HG03066 (cell line): ENCODE results near the gene ELOVL7.
"Not testable (repeated sequence)": the region's sequence is repeated elsewhere in the genome, so short reads cannot be mapped to it uniquely, and the experiment has no call there.

Source experiments
- ATAC-seq: cut with Tn5 transposase; IDR thresholded peaks from one replicate; pipeline ENCODE4 v1.9.1; 2021; ENCODE audit warnings: low read depth; ENCODE audit not compliant: unreplicated experiment

The ELOVL7 gene

GRCh38 chr5:60833520-60833919 is 10.5 kb downstream of the ELOVL7 start:
- no peak for ATAC-seq

GRCh38 chr5:60830581-60831127 is 13.4 kb downstream of the ELOVL7 start:
- peak; percentile 49 for ATAC-seq

GRCh38 chr5:60829490-60830266 is 14.4 kb downstream of the ELOVL7 start:
- ATAC-seq: no peak

DNA sequence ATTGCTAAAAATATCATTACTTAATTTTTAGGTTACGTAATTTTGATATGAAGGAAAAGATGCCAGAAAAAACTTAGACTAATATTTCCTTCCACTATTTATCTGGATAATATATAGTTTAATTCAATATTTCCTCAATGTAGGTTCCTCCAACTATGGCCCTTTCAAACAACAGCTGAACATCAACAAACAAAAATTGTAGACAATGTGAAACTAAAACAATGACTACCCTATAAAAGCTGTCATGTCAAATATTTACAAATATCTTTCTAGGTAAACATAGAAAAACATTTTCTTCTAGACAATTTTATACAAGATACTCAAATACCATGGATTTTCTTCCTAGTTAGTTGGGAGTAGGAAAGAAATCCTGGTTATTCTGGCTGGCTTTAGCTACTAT is 16.9 kb downstream of the ELOVL7 start:
- no peak for ATAC-seq

- ATAC-seq: peak; percentile 56
Observed at GRCh38 chr5:60826653-60827052, 17.4 kb downstream of the ELOVL7 start.

DNA sequence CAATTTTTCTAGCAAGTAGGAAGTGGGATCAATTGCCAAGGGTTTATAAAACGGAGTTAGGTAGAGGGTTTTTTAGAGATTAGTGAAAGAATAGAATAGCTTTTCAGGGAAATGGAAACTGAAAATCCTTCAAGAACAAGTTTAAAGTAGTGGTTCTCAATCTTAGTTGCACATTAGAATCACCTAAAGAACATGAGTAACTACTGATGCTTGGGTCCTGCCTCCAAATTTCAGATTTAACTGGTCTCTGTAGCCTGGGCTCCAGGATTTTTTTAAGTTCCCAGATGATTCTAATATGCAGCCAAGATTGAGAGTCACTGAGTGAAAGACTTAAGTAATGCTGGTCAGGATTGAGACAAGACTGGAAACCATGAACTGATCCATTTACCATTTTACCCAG is 20.5 kb downstream of the ELOVL7 start:
- no peak for ATAC-seq

DNA sequence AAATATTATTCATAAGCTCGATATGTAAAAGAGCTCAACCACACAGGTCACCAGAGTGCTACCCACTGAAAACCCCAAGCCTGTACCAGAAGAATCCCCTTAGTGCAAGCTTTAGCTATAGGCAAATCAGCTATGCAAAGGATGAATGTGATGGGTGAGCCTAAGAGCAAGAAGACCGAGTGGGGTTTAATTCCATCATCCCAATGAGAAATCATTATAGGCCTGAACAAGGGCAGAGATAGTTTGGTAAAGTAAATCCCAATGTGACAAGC is 21.8 kb downstream of the ELOVL7 start:
- no peak for ATAC-seq

GRCh38 chr5:60821488-60822284 is 22.4 kb downstream of the ELOVL7 start:
- no peak for ATAC-seq

GRCh38 chr5:60820593-60821487 is 23.2 kb downstream of the ELOVL7 start:
- no peak for ATAC-seq

- not testable (repeated sequence) for ATAC-seq
Observed at GRCh38 chr5:60816138-60816537, 27.9 kb downstream of the ELOVL7 start.

- ATAC-seq: no peak
Observed at GRCh38 chr5:60814498-60814897, 29.6 kb downstream of the ELOVL7 start.

DNA sequence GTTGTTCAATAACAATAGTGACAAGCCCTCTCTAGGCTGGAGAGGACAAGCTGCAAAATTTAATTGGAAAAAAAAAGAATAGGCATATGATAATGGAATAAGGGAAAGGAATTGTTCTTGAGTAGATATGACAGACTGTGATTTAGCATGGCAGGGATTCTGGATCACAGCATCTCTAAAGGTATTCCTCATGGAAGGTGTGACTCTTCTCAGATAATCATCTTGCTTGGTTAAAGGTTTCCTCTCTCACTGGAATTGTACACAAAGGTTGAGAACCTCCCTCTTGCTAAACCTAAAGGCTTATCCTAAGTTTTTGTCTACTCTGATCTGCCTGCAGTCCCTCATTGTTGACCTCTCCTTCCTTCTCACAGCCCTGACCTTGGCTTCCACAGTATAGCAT is 31.6 kb downstream of the ELOVL7 start:
- ATAC-seq: no peak

GRCh38 chr5:60811105-60811504 is 33.0 kb downstream of the ELOVL7 start:
- ATAC-seq: peak; percentile 54

DNA sequence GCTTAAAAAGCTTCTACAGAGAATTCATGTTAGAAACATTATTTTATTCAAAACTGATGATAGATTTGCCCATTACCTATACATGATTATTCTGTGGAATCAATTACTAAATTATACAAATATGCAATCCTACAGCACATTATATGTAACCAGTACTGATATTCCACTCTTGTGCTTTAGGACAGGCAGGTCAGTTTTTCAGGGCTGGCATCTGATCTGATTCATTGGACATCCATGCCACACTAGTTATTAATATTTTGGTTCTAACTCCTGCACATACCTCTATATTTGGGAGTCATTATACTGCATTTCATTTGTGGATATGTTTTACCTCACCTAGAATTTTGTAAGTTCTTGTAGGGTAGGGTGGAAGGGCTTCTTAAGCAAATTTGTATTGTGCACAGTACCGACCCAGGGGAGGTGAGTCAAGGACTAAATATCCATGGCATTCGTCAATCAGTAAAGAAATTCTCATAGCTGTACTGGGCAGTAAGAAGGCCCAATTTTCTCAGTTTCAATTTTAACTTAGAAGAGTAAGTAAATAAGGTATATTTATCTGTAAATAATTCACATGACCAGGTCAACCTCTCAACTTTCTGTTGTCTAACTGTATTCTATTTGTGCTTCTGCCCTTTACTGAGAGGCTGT is 33.5 kb downstream of the ELOVL7 start:
- peak; percentile 74 for ATAC-seq

GRCh38 chr5:60809891-60810425 is 34.1 kb downstream of the ELOVL7 start:
- no peak for ATAC-seq

DNA sequence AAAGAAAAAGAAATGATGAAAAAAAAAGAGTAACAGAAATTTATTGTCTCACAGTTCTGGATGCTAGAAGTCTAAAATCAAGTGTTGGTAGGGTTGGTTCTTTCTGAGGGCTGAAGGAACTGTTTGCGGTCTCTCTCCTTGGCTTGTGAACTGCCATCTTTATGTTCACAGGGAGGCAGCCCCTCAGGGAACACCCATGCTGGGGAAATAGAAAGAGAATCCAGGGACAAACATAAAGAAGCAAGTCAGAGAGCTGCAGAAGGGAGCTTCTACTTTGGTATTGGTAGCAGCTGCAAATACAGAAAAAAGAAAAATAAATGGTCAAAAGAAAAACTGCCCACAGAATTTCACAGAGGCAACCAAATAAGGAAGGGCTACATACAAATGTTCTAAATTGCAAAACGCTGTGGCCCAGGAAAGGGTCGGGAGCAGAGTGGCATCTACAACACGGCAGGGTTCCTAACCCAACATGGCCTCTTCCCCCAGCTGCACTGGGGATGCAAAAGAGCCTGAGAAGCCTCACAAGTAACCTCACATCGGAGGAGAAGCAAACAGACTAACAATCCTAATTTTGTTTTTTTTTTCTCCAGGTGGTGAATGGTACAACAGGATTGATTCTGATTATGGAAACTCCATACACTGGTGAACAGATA is 37.4 kb downstream of the ELOVL7 start:
- ATAC-seq: no peak

- ATAC-seq: no peak
Observed at GRCh38 chr5:60805463-60805862, 38.6 kb downstream of the ELOVL7 start.

GRCh38 chr5:60803712-60804111 is 40.4 kb downstream of the ELOVL7 start:
- no peak for ATAC-seq

DNA sequence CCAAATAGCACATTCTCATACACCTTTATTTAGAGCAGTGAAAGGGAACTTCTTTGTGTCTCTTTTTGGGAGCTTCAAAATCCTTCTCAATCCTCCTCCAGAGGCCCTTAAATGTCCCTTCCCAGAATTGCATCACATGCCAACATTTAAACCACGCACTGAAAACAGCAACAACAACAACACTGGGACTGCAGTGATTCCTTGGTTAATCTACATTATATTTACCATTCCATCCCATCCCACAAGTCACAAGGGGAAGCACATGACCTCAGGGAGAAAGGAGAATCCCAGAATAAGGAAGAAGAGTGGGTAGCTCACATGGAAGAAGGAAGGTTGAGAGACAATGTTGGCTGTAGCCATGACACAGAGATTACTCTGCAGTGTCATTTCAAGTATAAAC is 41.1 kb downstream of the ELOVL7 start:
- ATAC-seq: no peak

DNA sequence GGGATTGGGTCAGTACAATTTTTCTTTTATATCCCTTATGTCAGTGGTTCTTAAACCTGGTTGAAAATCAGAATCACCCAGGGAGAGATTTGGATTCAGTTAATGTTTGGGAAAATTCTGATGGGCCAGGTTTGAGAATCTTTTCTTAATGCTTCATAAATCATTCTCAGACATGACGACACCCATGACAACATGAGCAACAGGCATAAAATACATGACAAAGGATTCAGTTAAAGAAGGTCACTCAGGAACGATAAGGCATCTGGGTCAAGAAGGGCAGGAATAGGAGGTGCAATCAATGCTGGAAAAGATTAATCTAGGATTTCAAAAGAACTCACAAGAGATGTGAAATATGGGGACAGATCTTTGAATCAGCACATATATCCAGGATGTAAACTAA is 41.8 kb downstream of the ELOVL7 start:
- ATAC-seq: no peak
